ENCODE measurements around the gene LITAF.
"Not testable (repeated sequence)": the region's sequence is repeated elsewhere in the genome, so short reads cannot be mapped to it uniquely, and the experiment has no call there.

The LITAF gene

GRCh38 chr16:11620243-11621003 is 33.7 kb upstream of the LITAF start:
- no peak for DNase-seq

DNA sequence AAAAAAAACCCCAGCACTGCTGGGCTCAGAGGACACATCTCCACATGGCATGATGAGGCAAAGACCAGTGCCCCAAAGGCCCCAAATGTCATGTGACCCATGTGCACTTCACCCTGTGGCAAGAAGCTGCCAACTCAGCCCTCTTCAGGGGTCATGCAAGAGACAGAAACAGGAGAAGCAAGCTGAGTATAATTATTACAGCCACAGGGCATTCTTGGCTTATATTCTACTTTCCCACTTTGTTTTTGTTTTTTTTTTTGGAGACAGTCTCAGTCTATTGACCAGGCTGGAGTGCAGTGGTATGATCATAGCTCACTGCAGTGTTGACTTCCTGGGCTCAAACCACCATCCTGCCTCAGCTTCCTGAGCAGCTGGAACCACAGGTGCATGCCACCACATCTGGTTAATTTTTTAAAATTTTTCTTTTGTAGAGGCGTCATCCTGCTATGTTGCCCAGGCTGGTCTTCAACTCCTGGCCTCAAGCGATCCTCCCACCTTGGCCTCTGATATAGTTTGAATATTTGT is 32.7 kb upstream of the LITAF start:
- no peak for DNase-seq

GRCh38 chr16:11618107-11618717 is 31.5 kb upstream of the LITAF start:
- DNase-seq = no peak

GRCh38 chr16:11615748-11616447 is 29.2 kb upstream of the LITAF start:
- no peak for DNase-seq

GRCh38 chr16:11614587-11615175 is 28.0 kb upstream of the LITAF start:
- no peak for DNase-seq

DNA sequence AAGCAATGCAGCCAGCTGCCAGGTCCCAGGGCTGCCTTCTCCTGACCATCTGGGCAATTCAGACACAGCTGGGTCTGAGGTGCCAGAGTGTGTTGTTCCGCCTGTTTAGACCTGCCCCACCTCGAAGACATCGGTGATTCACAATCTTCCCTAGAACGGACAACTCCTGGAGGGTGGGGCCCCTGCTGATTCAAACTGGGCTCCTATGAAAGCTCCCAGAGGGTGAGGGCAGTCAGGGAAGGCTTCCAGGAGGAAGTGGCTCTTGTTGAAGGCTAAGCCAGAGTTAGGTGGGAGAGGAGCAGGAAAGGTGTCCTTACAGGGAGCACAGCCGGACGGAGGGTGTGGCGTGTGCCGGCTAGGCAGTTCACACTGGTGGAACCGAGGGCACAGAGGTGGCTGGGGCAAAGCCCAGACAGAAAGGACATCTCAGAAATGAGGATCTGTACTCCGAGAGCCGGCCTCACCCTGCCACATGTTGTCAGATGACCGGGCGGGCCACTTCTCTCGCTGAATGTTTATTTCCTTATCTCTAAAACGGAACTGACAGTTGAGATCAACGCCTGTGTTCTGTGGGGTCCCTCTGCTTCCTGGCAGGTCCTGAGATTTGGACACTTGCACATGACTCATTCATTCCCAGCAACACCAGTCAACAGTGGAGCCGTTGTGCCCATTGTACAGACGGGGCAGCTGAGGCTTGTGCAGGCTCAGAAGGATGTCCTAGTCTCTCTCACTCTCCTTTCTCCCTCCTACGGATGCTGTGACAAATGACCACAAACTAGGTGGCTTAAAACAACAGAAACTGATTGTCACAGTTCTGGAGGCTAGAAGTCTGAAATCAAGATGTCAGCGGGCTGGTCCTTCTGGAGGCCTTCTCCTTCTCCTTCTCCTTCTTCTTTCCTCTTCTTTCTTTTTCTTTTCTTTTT is 26.9 kb upstream of the LITAF start:
- no peak for DNase-seq

DNA sequence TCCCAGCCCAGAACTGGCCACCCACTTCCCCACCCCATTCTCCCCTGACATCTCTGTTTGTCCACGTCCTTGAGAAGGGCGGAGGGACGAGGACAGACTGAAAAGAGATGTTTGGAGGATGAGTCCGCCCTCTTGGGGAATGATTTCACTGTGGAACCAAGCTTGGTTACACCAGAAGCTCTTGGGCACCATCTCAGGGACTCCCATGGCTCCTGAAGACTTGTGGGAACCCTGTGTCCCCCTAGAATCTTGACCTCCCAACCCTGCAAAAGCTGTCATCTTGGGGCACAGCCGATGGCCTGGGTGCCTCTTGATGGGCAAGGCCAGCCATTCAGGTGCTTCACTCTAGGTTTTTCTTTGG is 25.9 kb upstream of the LITAF start:
- DNase-seq = no peak

GRCh38 chr16:11611871-11612664 is 25.3 kb upstream of the LITAF start:
- no peak for DNase-seq

DNA sequence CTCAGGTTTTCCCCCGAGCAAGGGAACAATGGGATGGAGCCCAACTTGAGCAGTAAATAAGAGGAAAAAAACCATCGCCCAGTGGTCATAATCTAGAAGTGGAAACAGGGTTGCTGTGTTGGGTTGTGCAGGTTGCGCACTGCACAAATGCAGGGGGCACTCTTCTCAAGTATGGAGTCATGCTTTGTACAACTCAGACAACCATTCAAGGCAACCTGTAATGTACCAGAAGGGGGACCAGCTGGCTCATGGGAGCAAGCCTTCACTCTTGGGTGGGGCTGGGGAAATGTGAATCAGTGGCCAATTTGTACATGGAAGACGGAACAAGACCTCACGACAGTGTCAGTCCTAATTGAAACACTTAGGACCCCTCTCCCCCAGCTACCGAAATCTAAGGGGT is 23.9 kb upstream of the LITAF start:
- DNase-seq = no peak

GRCh38 chr16:11610121-11610505 is 23.4 kb upstream of the LITAF start:
- DNase-seq = no peak

GRCh38 chr16:11609474-11610120 is 22.9 kb upstream of the LITAF start:
- DNase-seq = no peak

DNA sequence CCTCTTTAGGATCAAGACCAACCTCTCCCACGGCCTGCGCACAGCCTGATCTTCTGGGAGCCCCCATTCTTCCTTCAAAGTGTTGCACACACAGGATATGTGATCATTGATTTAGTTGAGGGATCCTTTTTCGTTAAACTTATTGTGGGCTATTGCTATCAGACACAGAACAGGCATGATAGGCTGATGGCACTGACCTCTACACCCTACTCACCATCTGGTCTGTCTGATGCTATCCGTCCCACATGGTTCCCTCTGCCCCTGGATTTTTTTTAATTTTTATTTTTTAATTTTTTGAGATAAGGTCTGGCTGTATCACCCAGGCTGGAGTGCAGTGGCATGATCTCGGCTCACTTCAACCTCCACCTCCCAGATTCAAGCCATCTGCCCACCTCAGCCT is 19.2 kb upstream of the LITAF start:
- no peak for DNase-seq

GRCh38 chr16:11605564-11605886 is 18.8 kb upstream of the LITAF start:
- no peak for DNase-seq

GRCh38 chr16:11604783-11605563 is 18.3 kb upstream of the LITAF start:
- DNase-seq = no peak

DNA sequence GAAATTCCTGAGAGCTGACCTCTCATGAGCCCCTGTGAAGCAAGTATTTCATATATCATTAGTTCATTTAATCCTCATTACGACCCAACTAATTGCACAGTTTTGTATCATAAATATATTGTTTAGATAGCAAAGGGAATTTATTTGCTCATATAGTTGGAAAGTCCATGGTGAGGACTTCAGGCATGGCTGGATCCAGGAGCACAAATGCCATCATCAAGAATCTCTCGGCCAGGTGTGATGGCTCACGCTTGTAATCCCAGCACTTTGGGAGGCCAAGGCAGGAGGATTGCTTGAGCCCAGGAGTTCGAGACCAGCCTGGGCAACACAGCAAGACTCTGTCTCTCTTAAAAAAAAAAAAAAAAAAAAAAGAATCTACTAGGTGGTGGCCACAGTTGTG is 17.6 kb upstream of the LITAF start:
- DNase-seq = not testable (repeated sequence)

DNA sequence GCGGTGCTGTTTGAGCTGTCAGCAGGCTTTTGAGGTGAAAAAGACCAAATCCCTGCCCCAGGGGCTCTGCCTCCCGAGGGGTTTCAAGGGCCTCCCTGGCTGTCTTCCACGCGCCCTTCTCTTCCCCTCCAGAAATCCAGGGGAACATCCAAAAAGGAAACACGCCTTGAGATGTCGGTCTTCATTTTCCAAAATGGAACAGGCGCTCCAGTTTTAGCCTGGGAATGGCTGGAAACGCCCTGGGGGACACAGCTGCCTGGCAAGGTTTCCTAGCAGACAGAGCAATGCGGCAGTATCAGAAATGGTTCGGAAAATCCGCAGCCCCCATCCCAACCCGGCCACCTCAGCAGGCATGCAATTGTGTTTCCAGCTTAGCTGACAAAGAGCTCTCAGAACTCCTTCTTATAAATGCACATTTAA is 16.6 kb upstream of the LITAF start:
- DNase-seq = no peak

- DNase-seq = no peak
Measured at GRCh38 chr16:11602321-11602720, 15.6 kb upstream of the LITAF start.

GRCh38 chr16:11601911-11602310 is 15.2 kb upstream of the LITAF start:
- DNase-seq = no peak

DNA sequence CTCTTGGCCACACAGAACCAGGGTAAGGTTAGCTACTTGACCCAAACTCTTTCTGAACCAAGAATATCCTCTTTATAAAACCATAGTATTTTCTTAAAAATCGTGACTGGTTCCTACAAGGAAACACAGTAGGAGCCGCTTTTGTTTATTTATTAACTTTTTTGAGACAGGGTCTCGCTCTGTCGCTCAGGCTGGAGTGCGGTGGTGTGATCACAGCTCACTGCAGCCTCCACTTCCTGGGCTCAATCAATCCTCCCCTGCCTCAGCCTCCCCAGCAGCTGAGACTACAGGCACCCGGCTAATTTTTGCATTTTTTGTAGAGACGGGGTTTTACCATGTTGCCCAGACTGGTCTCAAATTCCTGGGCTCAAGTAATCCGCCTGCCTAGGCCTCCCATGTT is 14.7 kb upstream of the LITAF start:
- no peak for DNase-seq

- no peak for DNase-seq
Measured at GRCh38 chr16:11599579-11599978, 12.9 kb upstream of the LITAF start.
